Activated T-cell treated with anti-CD3 and anti-CD28 coated beads, Interleukin-2, amount 50 U/mL, for 4 hours (primary cell): Measurements from ENCODE around the gene CEP76. TPM values are rescaled to one million over a fixed set of nuclear protein-coding genes. Genes with fewer than 3 reads are reported as not detected.
A peak's percentile ranks its signal among the peaks of the same experiment; 100 is the strongest.

Source experiments
- ATAC-seq, 2 donors: fragments of 200-7000 bp; cut with Tn5 transposase; one replicate each; pipeline ENCODE4 v1.10.0; 2021
- DNase-seq: peaks from one replicate; pipeline ENCODE4 v3.0.0-alpha.2; 2020
- H3K27me3 Mint-ChIP-seq: one replicate; pipeline ENCODE4 v1.8.0; 2021; ENCODE audit warnings: low read depth, mixed read lengths
- H3K36me3 Mint-ChIP-seq: one replicate; pipeline ENCODE4 v1.8.0; 2022; ENCODE audit warnings: mixed read lengths; ENCODE audit not compliant: insufficient read depth
- H3K4me1 Mint-ChIP-seq: one replicate; pipeline ENCODE4 v1.8.0; 2021; ENCODE audit warnings: low read depth, mixed read lengths
- H3K4me3 Mint-ChIP-seq: one replicate; pipeline ENCODE4 v1.8.0; 2021; ENCODE audit warnings: mild to moderate bottlenecking, moderate library complexity, mixed read lengths
- H3K9me3 Mint-ChIP-seq: one replicate; pipeline ENCODE4 v1.8.0; 2021; ENCODE audit warnings: mixed read lengths
- total RNA-seq, 3 donors: library from RNA; stranded (reverse); gene quantifications; one replicate each; pipeline ENCODE4 v1.2.1, GENCODE V29; 2021

CEP76 gene, protein sequence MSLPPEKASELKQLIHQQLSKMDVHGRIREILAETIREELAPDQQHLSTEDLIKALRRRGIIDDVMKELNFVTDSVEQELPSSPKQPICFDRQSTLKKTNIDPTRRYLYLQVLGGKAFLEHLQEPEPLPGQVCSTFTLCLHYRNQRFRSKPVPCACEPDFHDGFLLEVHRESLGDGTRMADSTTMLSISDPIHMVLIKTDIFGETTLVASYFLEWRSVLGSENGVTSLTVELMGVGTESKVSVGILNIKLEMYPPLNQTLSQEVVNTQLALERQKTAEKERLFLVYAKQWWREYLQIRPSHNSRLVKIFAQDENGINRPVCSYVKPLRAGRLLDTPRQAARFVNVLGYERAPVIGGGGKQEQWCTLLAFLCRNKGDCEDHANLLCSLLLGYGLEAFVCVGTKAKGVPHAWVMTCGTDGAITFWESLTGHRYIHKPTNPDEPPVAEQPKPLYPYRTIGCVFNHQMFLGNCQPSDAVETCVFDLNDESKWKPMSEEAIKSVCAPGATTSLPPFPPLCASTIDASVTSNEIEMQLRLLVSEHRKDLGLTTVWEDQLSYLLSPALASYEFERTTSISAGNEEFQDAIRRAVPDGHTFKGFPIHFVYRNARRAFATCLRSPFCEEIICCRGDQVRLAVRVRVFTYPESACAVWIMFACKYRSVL
- 10 to 100 TPM; 11.1 to 12.3 (median 11.5) TPM for total RNA-seq

GRCh38 chr18:12702221-12703095 is at the start of gene CEP76, which contains the start of gene PSMG2:
Gene CEP76 (minus strand): TSS chr18:12702723. CDS start chr18:12702548, 175 bp downstream.
Gene PSMG2 (plus strand): TSS chr18:12703042. CDS start chr18:12703108, 66 bp downstream.
- H3K4me1 Mint-ChIP-seq: peaks cover 41% of the 10 kb centered on the region
- H3K36me3 Mint-ChIP-seq: peaks cover 16% of the 10 kb centered on the region
- H3K27me3 Mint-ChIP-seq: no peaks in the 10 kb centered on the region
- peak within 1 kb of the TSS; percentile 89 for H3K4me3 Mint-ChIP-seq
- H3K9me3 Mint-ChIP-seq: no peaks in the 10 kb centered on the region
- DNase-seq: peak; percentile 74
- peak; percentile 88 to 92 for ATAC-seq

DNA sequence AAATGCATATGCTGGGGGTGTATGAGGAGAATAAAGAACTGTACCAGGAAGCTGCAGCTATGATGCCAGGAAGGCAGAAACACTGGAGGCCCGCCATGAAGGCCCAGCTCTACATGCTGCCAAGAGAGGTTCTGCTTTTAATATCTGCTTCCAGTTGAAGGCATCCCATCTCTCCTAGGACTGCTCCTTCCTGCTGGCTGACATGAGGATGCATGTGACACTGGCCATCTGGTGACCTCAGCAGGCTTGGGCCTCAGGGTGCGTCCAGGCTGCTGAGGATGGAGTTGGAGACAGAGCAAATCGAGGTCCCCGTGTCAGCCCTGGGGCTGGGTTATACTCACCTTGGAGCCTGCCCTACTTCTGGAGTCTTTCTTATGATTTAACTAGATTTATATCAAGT is 49.4 kb upstream of the CEP76 start:
- H3K36me3 Mint-ChIP-seq: peaks cover 2% of the 10 kb centered on the region
- H3K4me3 Mint-ChIP-seq: no peak overlapping the region
- H3K27me3 Mint-ChIP-seq: no peaks in the 10 kb centered on the region
- peaks cover 13% of the 10 kb centered on the region for H3K4me1 Mint-ChIP-seq
- no peaks in the 10 kb centered on the region for H3K9me3 Mint-ChIP-seq
- no peak for DNase-seq
- ATAC-seq: no peak

GRCh38 chr18:12751503-12751884 is 49.0 kb upstream of the CEP76 start:
- DNase-seq (no peak), ATAC-seq (no peak)
- Mint-ChIP-seq H3K4me1 (peaks cover 13% of the 10 kb centered on the region), H3K27me3 (no peaks in the 10 kb centered on the region), H3K9me3 (no peaks in the 10 kb centered on the region), H3K4me3 (no peak overlapping the region), H3K36me3 (peaks cover under 1% of the 10 kb centered on the region)

- no peaks in the 10 kb centered on the region for H3K36me3 Mint-ChIP-seq
- peaks cover 13% of the 10 kb centered on the region for H3K4me1 Mint-ChIP-seq
- no peak overlapping the region for H3K4me3 Mint-ChIP-seq
- no peaks in the 10 kb centered on the region for H3K27me3 Mint-ChIP-seq
- H3K9me3 Mint-ChIP-seq: no peaks in the 10 kb centered on the region
- ATAC-seq (no peak), DNase-seq (no peak)
Observed at GRCh38 chr18:12750715-12751502, 48.4 kb upstream of the CEP76 start.

DNA sequence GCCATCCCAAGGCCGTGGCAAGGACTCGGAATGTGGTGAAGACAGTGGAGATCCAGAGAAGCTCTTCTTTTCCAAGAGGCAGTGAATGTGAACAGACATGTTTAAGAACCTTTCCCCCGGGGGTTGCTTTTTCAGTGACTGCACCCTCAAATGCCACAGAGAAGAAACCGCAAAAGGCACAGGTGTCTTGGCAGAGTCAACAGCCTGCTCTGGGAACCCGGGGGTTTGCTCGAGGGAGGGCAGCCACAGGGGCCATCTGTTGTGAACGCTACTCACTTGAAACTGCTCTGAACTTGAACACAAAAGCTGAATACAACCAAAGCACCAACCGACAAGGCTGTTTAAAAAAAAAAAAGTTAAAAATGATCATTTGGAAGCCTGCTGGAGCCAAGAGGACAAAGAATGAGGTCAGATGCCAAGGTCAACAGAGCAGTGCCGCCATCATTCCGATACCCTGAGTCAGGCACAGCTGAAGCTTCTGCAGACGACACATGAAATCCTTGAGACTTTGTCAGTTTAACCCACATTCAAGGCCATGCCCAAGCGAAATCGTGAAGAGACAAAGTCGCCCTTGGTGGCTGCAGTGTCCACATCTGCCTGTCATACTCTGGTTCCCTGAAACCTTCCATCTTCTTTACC is 47.7 kb upstream of the CEP76 start:
- Mint-ChIP-seq H3K36me3 (no peaks in the 10 kb centered on the region), H3K4me3 (no peak overlapping the region), H3K4me1 (peaks cover 13% of the 10 kb centered on the region), H3K27me3 (no peaks in the 10 kb centered on the region), H3K9me3 (no peaks in the 10 kb centered on the region)
- DNase-seq (no peak), ATAC-seq (peak; percentile 52 to 61)

- peaks cover 13% of the 10 kb centered on the region for H3K4me1 Mint-ChIP-seq
- DNase-seq: no peak
- no peaks in the 10 kb centered on the region for H3K36me3 Mint-ChIP-seq
- H3K4me3 Mint-ChIP-seq: no peak overlapping the region
- no peaks in the 10 kb centered on the region for H3K9me3 Mint-ChIP-seq
- no peaks in the 10 kb centered on the region for H3K27me3 Mint-ChIP-seq
- ATAC-seq: no peak
Observed at GRCh38 chr18:12749121-12749520, 46.6 kb upstream of the CEP76 start.

- ATAC-seq (no peak), DNase-seq (no peak)
- Mint-ChIP-seq H3K4me3 (no peak overlapping the region), H3K36me3 (no peaks in the 10 kb centered on the region), H3K27me3 (no peaks in the 10 kb centered on the region), H3K4me1 (peaks cover 13% of the 10 kb centered on the region), H3K9me3 (no peaks in the 10 kb centered on the region)
Observed at GRCh38 chr18:12748671-12749070, 46.1 kb upstream of the CEP76 start.

- Mint-ChIP-seq H3K4me1 (peaks cover 13% of the 10 kb centered on the region), H3K27me3 (no peaks in the 10 kb centered on the region), H3K9me3 (no peaks in the 10 kb centered on the region), H3K36me3 (no peaks in the 10 kb centered on the region), H3K4me3 (no peak overlapping the region)
- ATAC-seq: no peak
- DNase-seq: no peak
Observed at GRCh38 chr18:12747530-12748315, 45.2 kb upstream of the CEP76 start.

DNA sequence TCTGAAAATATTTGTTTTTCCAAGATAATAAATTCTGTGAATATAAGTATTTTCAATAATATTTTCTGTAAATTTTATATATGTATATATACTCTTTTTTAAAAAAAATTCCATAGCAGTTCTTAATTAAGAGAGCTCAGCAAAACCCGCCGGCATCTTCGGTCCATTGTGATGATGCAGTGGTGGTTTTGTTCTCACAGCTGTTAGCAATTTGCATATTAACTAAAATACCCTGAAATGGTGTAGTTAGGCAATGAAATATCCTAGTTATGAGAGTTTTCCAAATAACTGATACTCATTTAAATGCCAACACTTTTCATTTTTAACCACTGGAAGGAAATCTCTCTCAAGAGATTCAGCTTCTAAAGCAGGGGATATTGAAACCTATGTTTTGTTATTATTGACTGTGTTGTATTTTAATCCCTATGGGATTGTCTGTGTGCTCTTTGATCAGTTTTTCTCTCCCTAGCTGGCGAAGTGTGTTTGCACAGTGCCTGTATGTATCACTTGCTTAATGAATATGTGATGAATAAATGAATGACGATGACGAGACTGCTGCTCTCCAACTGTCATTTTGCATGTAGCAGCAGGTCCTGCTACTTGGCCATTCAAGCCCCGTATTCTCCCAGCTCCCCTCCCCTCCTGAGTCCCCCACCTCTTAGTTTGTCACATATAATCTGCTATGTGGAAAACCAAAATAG is 42.7 kb upstream of the CEP76 start:
- H3K36me3 Mint-ChIP-seq: no peaks in the 10 kb centered on the region
- no peaks in the 10 kb centered on the region for H3K9me3 Mint-ChIP-seq
- ATAC-seq (no peak), DNase-seq (no peak)
- peaks cover 8% of the 10 kb centered on the region for H3K4me1 Mint-ChIP-seq
- no peak overlapping the region for H3K4me3 Mint-ChIP-seq
- no peaks in the 10 kb centered on the region for H3K27me3 Mint-ChIP-seq

GRCh38 chr18:12744103-12744502 is 41.6 kb upstream of the CEP76 start:
- H3K27me3 Mint-ChIP-seq: no peaks in the 10 kb centered on the region
- H3K4me3 Mint-ChIP-seq: no peak overlapping the region
- H3K36me3 Mint-ChIP-seq: no peaks in the 10 kb centered on the region
- DNase-seq (no peak), ATAC-seq (no peak)
- H3K9me3 Mint-ChIP-seq: no peaks in the 10 kb centered on the region
- H3K4me1 Mint-ChIP-seq: peaks cover under 1% of the 10 kb centered on the region

GRCh38 chr18:12742453-12742852 is 39.9 kb upstream of the CEP76 start:
- Mint-ChIP-seq H3K4me1 (no peaks in the 10 kb centered on the region), H3K36me3 (no peaks in the 10 kb centered on the region), H3K27me3 (no peaks in the 10 kb centered on the region), H3K4me3 (no peak overlapping the region), H3K9me3 (no peaks in the 10 kb centered on the region)
- ATAC-seq: no peak
- DNase-seq: no peak

GRCh38 chr18:12741351-12741750 is 38.8 kb upstream of the CEP76 start:
- H3K27me3 Mint-ChIP-seq: no peaks in the 10 kb centered on the region
- no peaks in the 10 kb centered on the region for H3K9me3 Mint-ChIP-seq
- H3K36me3 Mint-ChIP-seq: no peaks in the 10 kb centered on the region
- no peak overlapping the region for H3K4me3 Mint-ChIP-seq
- DNase-seq (no peak), ATAC-seq (peak; percentile 61 to 76)
- H3K4me1 Mint-ChIP-seq: no peaks in the 10 kb centered on the region
